ENCODE measurements around the gene DNAH11. TPM values are rescaled to one million over a fixed set of nuclear protein-coding genes. Genes with fewer than 3 reads are reported as not detected.

Gene DNAH11
- total and polyA plus RNA-seq, 4 donors = 0.05 to 0.50 (median 0.11) TPM

DNA sequence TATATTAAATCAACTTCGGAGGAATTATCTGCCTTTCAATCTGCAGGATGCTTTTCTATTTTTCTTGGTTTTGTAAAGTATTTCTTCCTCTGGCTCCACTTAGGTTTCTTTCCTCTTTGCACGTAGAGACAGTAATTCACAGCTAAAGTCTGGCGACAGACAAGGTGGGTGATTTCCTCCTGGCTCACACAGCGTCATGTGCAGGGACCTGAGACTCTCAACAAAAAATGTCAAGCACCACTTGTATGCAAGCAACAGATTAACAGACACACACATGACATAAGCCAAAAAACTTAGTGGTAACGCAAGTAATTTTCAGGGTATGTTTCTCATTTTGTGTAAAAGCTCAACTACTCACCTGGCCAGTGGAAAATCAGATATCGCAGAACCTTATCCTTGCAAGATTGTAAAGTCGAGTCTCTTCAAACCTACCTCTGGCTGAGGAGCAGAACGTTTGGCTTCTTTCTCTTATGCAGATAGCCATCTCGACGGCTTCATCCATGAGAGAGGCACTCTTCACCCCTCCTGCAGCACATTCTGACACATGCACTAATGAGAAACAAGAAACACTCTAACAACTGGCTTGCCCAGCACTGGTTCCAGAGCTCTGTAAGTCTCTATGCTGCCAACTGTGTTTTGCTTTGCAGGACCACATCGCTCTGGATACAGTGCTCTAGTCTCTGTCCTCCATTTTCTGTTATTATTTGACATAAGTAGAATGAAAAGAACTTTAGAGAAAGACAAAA lies 214.9 kb downstream of the DNAH11 start:
- H3K27me3 ChIP-seq (ENCODE audit: control insufficient read depth in 4 of 4, insufficient read depth in 4 of 4, low read length in 3 of 4) = no peaks in the 10 kb centered on the region
- H3K36me3 ChIP-seq (ENCODE audit: control insufficient read depth in 4 of 4, insufficient read depth in 3 of 4, low read depth in 1 of 4, low read length in 3 of 4) = no peaks in the 10 kb centered on the region
- 78% methylated on average over 11 of the region's 11 CpGs for WGBS
- H3K9me3 ChIP-seq (ENCODE audit: control insufficient read depth in 4 of 4, low read length in 3 of 4) = no peaks in the 10 kb centered on the region
- H3K4me1 ChIP-seq (ENCODE audit: control insufficient read depth in 4 of 4, insufficient read depth in 4 of 4, low read length in 3 of 4) = peaks cover 0 to 5% (median 0%) of the 10 kb centered on the region in 4 donors
- TF ChIP-seq GABPA (IDR thresholded peaks at IDR 0.05 in 1 of 2, conservative IDR thresholded peaks at IDR 0.05 in 1 of 2) = no peak
- no peak for TF ChIP-seq HNF4A (conservative IDR thresholded peaks at IDR 0.05)
- TF ChIP-seq, protein P1, sequence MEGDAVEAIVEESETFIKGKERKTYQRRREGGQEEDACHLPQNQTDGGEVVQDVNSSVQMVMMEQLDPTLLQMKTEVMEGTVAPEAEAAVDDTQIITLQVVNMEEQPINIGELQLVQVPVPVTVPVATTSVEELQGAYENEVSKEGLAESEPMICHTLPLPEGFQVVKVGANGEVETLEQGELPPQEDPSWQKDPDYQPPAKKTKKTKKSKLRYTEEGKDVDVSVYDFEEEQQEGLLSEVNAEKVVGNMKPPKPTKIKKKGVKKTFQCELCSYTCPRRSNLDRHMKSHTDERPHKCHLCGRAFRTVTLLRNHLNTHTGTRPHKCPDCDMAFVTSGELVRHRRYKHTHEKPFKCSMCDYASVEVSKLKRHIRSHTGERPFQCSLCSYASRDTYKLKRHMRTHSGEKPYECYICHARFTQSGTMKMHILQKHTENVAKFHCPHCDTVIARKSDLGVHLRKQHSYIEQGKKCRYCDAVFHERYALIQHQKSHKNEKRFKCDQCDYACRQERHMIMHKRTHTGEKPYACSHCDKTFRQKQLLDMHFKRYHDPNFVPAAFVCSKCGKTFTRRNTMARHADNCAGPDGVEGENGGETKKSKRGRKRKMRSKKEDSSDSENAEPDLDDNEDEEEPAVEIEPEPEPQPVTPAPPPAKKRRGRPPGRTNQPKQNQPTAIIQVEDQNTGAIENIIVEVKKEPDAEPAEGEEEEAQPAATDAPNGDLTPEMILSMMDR (IDR thresholded peaks at IDR 0.05; ENCODE audit: low read depth, low read length, missing input control) = no peak
- no peak for TF ChIP-seq EGR1 (IDR thresholded peaks at IDR 0.05; ENCODE audit: low read depth in 2 of 2)
- TF ChIP-seq, protein P2, sequence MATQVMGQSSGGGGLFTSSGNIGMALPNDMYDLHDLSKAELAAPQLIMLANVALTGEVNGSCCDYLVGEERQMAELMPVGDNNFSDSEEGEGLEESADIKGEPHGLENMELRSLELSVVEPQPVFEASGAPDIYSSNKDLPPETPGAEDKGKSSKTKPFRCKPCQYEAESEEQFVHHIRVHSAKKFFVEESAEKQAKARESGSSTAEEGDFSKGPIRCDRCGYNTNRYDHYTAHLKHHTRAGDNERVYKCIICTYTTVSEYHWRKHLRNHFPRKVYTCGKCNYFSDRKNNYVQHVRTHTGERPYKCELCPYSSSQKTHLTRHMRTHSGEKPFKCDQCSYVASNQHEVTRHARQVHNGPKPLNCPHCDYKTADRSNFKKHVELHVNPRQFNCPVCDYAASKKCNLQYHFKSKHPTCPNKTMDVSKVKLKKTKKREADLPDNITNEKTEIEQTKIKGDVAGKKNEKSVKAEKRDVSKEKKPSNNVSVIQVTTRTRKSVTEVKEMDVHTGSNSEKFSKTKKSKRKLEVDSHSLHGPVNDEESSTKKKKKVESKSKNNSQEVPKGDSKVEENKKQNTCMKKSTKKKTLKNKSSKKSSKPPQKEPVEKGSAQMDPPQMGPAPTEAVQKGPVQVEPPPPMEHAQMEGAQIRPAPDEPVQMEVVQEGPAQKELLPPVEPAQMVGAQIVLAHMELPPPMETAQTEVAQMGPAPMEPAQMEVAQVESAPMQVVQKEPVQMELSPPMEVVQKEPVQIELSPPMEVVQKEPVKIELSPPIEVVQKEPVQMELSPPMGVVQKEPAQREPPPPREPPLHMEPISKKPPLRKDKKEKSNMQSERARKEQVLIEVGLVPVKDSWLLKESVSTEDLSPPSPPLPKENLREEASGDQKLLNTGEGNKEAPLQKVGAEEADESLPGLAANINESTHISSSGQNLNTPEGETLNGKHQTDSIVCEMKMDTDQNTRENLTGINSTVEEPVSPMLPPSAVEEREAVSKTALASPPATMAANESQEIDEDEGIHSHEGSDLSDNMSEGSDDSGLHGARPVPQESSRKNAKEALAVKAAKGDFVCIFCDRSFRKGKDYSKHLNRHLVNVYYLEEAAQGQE (IDR thresholded peaks at IDR 0.05) = no peak
- no peak for TF ChIP-seq FOXA2 (IDR thresholded peaks at IDR 0.05)
- no peak for TF ChIP-seq TAF1 (conservative IDR thresholded peaks at IDR 0.05)
- TF ChIP-seq, protein P3, sequence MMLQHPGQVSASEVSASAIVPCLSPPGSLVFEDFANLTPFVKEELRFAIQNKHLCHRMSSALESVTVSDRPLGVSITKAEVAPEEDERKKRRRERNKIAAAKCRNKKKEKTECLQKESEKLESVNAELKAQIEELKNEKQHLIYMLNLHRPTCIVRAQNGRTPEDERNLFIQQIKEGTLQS (IDR thresholded peaks at IDR 0.05) = no peak
- no peak for TF ChIP-seq RAD21 (IDR thresholded peaks at IDR 0.05)
- no peak for TF ChIP-seq RXRA (IDR thresholded peaks at IDR 0.05)
- TF ChIP-seq JUND (IDR thresholded peaks at IDR 0.05) = no peak
- no peak for TF ChIP-seq NR2F2 (IDR thresholded peaks at IDR 0.05)
- TF ChIP-seq, protein P4, sequence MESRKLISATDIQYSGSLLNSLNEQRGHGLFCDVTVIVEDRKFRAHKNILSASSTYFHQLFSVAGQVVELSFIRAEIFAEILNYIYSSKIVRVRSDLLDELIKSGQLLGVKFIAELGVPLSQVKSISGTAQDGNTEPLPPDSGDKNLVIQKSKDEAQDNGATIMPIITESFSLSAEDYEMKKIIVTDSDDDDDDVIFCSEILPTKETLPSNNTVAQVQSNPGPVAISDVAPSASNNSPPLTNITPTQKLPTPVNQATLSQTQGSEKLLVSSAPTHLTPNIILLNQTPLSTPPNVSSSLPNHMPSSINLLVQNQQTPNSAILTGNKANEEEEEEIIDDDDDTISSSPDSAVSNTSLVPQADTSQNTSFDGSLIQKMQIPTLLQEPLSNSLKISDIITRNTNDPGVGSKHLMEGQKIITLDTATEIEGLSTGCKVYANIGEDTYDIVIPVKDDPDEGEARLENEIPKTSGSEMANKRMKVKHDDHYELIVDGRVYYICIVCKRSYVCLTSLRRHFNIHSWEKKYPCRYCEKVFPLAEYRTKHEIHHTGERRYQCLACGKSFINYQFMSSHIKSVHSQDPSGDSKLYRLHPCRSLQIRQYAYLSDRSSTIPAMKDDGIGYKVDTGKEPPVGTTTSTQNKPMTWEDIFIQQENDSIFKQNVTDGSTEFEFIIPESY (IDR thresholded peaks at IDR 0.05) = no peak
- no peak for TF ChIP-seq HNF4G (IDR thresholded peaks at IDR 0.05)
- no peak for TF ChIP-seq FOXA1 (IDR thresholded peaks at IDR 0.05)
- TF ChIP-seq YY1 (IDR thresholded peaks at IDR 0.05) = no peak
- TF ChIP-seq, protein P5, sequence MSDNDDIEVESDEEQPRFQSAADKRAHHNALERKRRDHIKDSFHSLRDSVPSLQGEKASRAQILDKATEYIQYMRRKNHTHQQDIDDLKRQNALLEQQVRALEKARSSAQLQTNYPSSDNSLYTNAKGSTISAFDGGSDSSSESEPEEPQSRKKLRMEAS (IDR thresholded peaks at IDR 0.05) = no peak
- TF ChIP-seq SP1 (IDR thresholded peaks at IDR 0.05) = no peak
- DNase-seq (ENCODE audit: low spot score) = no peak
- no peak overlapping the region for H3K27ac ChIP-seq (ENCODE audit: low read depth in 1 of 2, low read length in 2 of 2)
- no peak overlapping the region for H3K4me3 ChIP-seq (ENCODE audit: low read depth in 1 of 3, low read length in 3 of 3)
- no peak overlapping the region for H3K9ac ChIP-seq (ENCODE audit: low read depth in 1 of 2, low read length in 2 of 2)

Data from liver (tissue), 9 donors.